Stomach (tissue), 9 donors: ENCODE measurements around the gene RICTOR. TPM values are rescaled to one million over a fixed set of nuclear protein-coding genes. Genes with fewer than 3 reads are reported as not detected.

Experiments
- DNase-seq, 2 donors: peaks; one replicate each; pipeline versions ENCODE4 v3.0.0 to v3.0.0-alpha.2; 2013 to 2019
- H3K27ac ChIP-seq, 5 donors: fragments of 200-600 bp in 4 of 5; sonication (generic) in 4 of 5; one replicate each; pipeline ENCODE4 v1.5.1; 2013 to 2019; ENCODE audit warnings: mild to moderate bottlenecking in 1 of 5, moderate library complexity in 1 of 5
- H3K27me3 ChIP-seq, 3 donors: fragments of 200-600 bp; sonication (generic); one replicate each; pipeline ENCODE4 v1.5.1; 2017 to 2019; ENCODE audit warnings: mixed run types in 1 of 3
- H3K36me3 ChIP-seq, 4 donors: fragments of 200-600 bp; sonication (generic); 1 replicate in 3 of 4; 2 replicates in 1 of 4; pipeline ENCODE4 v1.5.1; 2016 to 2019
- H3K4me1 ChIP-seq, 4 donors: fragments of 200-600 bp; sonication (generic); one replicate each; pipeline ENCODE4 v1.5.1; 2016 to 2019
- H3K4me3 ChIP-seq, 4 donors: fragments of 200-600 bp; sonication (generic) in 3 of 4; one replicate each; pipeline ENCODE4 v1.5.1; 2016 to 2019; ENCODE audit warnings: mild to moderate bottlenecking in 1 of 4
- H3K9me3 ChIP-seq, 4 donors: fragments of 200-600 bp; sonication (generic); one replicate each; pipeline ENCODE4 v1.5.1; 2016 to 2019
- CTCF ChIP-seq, 7 experiments: fragments of 450-650 bp in 4 of 7; fragments of 200-600 bp in 3 of 7; sonication (generic) in 3 of 7; IDR thresholded peaks; one replicate each; pipeline ENCODE4 v1.5.1; 2016 to 2019; ENCODE audit warnings: antibody characterized with exemption in 7 of 7, control low read depth in 2 of 7, mild to moderate bottlenecking in 1 of 7
- EP300 ChIP-seq: sonication (generic); formaldehyde crosslinking; IDR thresholded peaks from one replicate; pipeline ENCODE4 v1.6.1; 2017; ENCODE audit warnings: antibody characterized with exemption
- POLR2A ChIP-seq, 4 donors: fragments of 450-650 bp; IDR thresholded peaks; one replicate each; pipeline ENCODE4 v1.6.1; 2016; ENCODE audit warnings: antibody characterized with exemption in 4 of 4, control low read depth in 2 of 4, mild to moderate bottlenecking in 1 of 4, moderate library complexity in 1 of 4
- POLR2AphosphoS5 ChIP-seq, 3 donors: sonication (generic); formaldehyde crosslinking; IDR thresholded peaks; one replicate each; pipeline ENCODE4 v1.6.1; 2016; ENCODE audit warnings: antibody characterized with exemption in 3 of 3
- WGBS, 5 donors: extraction: QIAGEN DNeasy Blood & Tissue Kit in 3 of 5; methylation state at CpG; one replicate each; pipeline versions ENCODE4 v1.1.5 to v1.1.7; 2013 to 2018; 5-methylcytosine and 5-hydroxymethylcytosine counted together
- intact Hi-C: fragments of 100-400 bp; cut with DNase I; formaldehyde crosslinking; loops from one replicate; pipeline ENCODE4 v1.15.1; 2023; ENCODE audit warnings: low total_unique reads
- polyA plus RNA-seq, 3 donors: library from polyadenylated mRNA; stranded (reverse); fragments of 200-250 nt; gene quantifications; one replicate each; pipeline ENCODE4 v1.2.3, GENCODE V29; 2013
- total RNA-seq, 5 donors: library from RNA; depleted of rRNA; stranded (reverse); fragments of >200 nt; gene quantifications; one replicate each; pipeline versions ENCODE4 v1.1.0 to v1.2.3, GENCODE V29; 2014 to 2016
- donor health status: healthy with polysubstance abuse.
- donor health status: Bipolar disorder and iron deficiency.
- donor health status: healthy.

Gene RICTOR
- total and polyA plus RNA-seq, 8 donors = 2.3 to 125 (median 23.8) TPM

GRCh38 chr5:39115644-39116343 is 41.6 kb upstream of the RICTOR start:
- DNase-seq = no peak
- Histone ChIP-seq H3K36me3 (peaks cover 0 to 6% (median 0%) of the 10 kb centered on the region in 4 donors), H3K27me3 (no peaks in the 10 kb centered on the region), H3K27ac (no peak overlapping the region), H3K4me3 (no peak overlapping the region), H3K9me3 (no peaks in the 10 kb centered on the region), H3K4me1 (peaks cover 0 to 9% (median 4%) of the 10 kb centered on the region in 4 donors)
- 54 to 63% (median 62%) methylated on average over 5 of the region's 5 CpGs for whole genome bisulfite sequencing, 5 donors
- intact Hi-C loops = no loop called here
- no peak for TF ChIP-seq POLR2A (IDR thresholded peaks at IDR 0.05)

- H3K27me3 ChIP-seq = no peaks in the 10 kb centered on the region
- peaks cover 0 to 6% (median 0%) of the 10 kb centered on the region in 4 donors for H3K36me3 ChIP-seq
- WGBS, 5 donors = 84 to 93% (median 88%) methylated on average over 4 of the region's 4 CpGs
- H3K4me3 ChIP-seq = no peak overlapping the region
- no peaks in the 10 kb centered on the region for H3K9me3 ChIP-seq
- TF ChIP-seq POLR2A (IDR thresholded peaks at IDR 0.05) (no peak), CTCF (IDR thresholded peaks at IDR 0.05) (no peak), EP300 (no peak), POLR2AphosphoS5 (IDR thresholded peaks at IDR 0.05) (no peak)
- no peak overlapping the region for H3K27ac ChIP-seq
- no peak for DNase-seq
- H3K4me1 ChIP-seq = peaks cover 0 to 9% (median 4%) of the 10 kb centered on the region in 4 donors
- intact Hi-C loops = no loop called here
Observed at GRCh38 chr5:39114155-39114554, 40.0 kb upstream of the RICTOR start.

GRCh38 chr5:39113354-39113953 is 39.3 kb upstream of the RICTOR start:
- Histone ChIP-seq H3K36me3 (peaks cover 0 to 4% (median 0%) of the 10 kb centered on the region in 4 donors), H3K27ac (no peak overlapping the region), H3K4me1 (peaks cover 0 to 9% (median 4%) of the 10 kb centered on the region in 4 donors), H3K27me3 (no peaks in the 10 kb centered on the region), H3K9me3 (no peaks in the 10 kb centered on the region), H3K4me3 (no peak overlapping the region)
- WGBS, 5 donors = 78 to 85% (median 80%) methylated on average over 4 of the region's 4 CpGs
- no peak for DNase-seq
- intact Hi-C loops = no loop called here
- TF ChIP-seq POLR2A (IDR thresholded peaks at IDR 0.05) = no peak
- TF ChIP-seq POLR2AphosphoS5 (IDR thresholded peaks at IDR 0.05) = no peak
- TF ChIP-seq CTCF (IDR thresholded peaks at IDR 0.05) = no peak

- H3K27me3 ChIP-seq = no peaks in the 10 kb centered on the region
- H3K36me3 ChIP-seq = no peaks in the 10 kb centered on the region
- no peaks in the 10 kb centered on the region for H3K4me1 ChIP-seq
- intact Hi-C loops = no loop called here
- H3K27ac ChIP-seq = no peak overlapping the region
- 52 to 70% (median 58%) methylated on average over 2 of the region's 2 CpGs for WGBS, 5 donors
- H3K9me3 ChIP-seq = no peaks in the 10 kb centered on the region
- no peak overlapping the region for H3K4me3 ChIP-seq
- no peak for DNase-seq
- no peak for TF ChIP-seq EP300
- no peak for TF ChIP-seq POLR2A (IDR thresholded peaks at IDR 0.05)
- TF ChIP-seq POLR2AphosphoS5 (IDR thresholded peaks at IDR 0.05) = no peak
- no peak for TF ChIP-seq CTCF (IDR thresholded peaks at IDR 0.05)
Observed at GRCh38 chr5:39109606-39110005, 35.4 kb upstream of the RICTOR start.

GRCh38 chr5:39108987-39109386 is 34.8 kb upstream of the RICTOR start:
- Histone ChIP-seq H3K4me1 (no peaks in the 10 kb centered on the region), H3K36me3 (no peaks in the 10 kb centered on the region), H3K9me3 (no peaks in the 10 kb centered on the region), H3K27ac (no peak overlapping the region), H3K4me3 (no peak overlapping the region), H3K27me3 (no peaks in the 10 kb centered on the region)
- 65 to 72% (median 68%) methylated on average over 3 of the region's 3 CpGs for WGBS, 5 donors
- intact Hi-C loops = no loop called here
- DNase-seq = no peak
- TF ChIP-seq POLR2A (IDR thresholded peaks at IDR 0.05) = no peak
- TF ChIP-seq EP300 = no peak
- TF ChIP-seq CTCF (IDR thresholded peaks at IDR 0.05) = no peak
- TF ChIP-seq POLR2AphosphoS5 (IDR thresholded peaks at IDR 0.05) = no peak
